ENCODE measurements around the gene TRERF1.

The TRERF1 gene

DNA sequence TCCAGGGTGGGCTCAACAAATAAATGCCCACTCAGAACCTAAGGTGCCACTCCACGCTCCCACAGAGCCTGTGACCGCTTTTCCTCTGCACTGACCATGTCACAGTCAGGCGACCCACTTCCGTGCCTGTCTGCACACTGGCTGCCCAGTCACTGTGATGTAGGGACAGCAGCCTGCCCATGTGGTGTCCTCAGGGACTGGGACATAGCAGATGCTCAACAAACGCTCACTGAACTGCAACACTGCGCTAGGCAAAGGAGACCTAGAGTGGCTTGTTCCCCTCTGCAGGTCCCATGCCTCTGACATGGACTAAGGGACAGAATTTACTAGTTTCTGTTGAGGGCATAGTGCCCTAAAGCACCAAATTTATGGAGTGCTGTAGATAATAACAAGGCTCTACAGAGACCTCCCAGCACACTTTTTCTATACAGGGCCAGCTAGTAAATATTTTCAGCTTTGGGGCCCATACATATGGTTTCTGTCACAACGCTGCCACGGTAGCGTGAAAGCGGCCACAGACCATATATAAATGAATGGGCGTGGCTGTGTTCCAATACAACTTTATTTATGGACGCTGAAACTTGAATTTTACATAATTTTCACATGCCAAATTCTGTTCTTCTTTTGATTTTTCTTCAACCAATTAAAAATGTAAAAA lies 176.2 kb downstream of the TRERF1 start:
- no peak for DNase-seq
- H3K27ac ChIP-seq, result no peak overlapping the region
- H3K4me1 ChIP-seq, result peaks cover 0 to 15% (median 9%) of the 10 kb centered on the region in 4 donors
- intact Hi-C loops (cut with DNase I; ENCODE audit: low total_unique reads), result no loop called here
- H3K4me3 ChIP-seq, result no peak overlapping the region
- no peaks in the 10 kb centered on the region for H3K27me3 ChIP-seq
- H3K9me3 ChIP-seq, result no peaks in the 10 kb centered on the region
- TF ChIP-seq, protein P1, sequence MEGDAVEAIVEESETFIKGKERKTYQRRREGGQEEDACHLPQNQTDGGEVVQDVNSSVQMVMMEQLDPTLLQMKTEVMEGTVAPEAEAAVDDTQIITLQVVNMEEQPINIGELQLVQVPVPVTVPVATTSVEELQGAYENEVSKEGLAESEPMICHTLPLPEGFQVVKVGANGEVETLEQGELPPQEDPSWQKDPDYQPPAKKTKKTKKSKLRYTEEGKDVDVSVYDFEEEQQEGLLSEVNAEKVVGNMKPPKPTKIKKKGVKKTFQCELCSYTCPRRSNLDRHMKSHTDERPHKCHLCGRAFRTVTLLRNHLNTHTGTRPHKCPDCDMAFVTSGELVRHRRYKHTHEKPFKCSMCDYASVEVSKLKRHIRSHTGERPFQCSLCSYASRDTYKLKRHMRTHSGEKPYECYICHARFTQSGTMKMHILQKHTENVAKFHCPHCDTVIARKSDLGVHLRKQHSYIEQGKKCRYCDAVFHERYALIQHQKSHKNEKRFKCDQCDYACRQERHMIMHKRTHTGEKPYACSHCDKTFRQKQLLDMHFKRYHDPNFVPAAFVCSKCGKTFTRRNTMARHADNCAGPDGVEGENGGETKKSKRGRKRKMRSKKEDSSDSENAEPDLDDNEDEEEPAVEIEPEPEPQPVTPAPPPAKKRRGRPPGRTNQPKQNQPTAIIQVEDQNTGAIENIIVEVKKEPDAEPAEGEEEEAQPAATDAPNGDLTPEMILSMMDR (IDR thresholded peaks at IDR 0.05), result no peak
- H3K36me3 ChIP-seq, result no peaks in the 10 kb centered on the region

DNA sequence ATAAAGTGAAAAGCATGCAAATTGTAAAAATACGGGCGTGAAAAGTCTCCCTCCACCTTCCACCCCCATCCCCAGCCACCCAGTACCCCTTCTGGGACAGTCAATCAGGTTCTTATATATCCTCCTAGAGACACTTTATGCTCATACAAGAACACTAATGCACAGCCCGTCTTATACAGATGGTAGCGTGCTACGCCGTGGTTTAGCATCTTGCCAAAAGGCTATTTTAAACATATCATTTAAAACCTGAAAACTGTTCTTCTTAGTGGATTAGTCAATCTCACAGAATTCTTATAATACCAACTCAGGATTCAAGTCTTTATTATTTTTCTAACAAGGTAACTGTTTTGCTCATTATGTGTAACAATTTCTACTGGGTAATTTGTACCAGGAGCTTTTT lies 176.8 kb downstream of the TRERF1 start:
- Histone ChIP-seq H3K36me3 (no peaks in the 10 kb centered on the region), H3K27me3 (no peaks in the 10 kb centered on the region), H3K9me3 (no peaks in the 10 kb centered on the region), H3K4me3 (no peak overlapping the region), H3K4me1 (peaks cover 0 to 9% (median 4%) of the 10 kb centered on the region in 4 donors), H3K27ac (no peak overlapping the region)
- TF ChIP-seq, protein P1 (IDR thresholded peaks at IDR 0.05), result no peak
- no peak for DNase-seq
- intact Hi-C loops (cut with DNase I; ENCODE audit: low total_unique reads), result no loop called here

DNA sequence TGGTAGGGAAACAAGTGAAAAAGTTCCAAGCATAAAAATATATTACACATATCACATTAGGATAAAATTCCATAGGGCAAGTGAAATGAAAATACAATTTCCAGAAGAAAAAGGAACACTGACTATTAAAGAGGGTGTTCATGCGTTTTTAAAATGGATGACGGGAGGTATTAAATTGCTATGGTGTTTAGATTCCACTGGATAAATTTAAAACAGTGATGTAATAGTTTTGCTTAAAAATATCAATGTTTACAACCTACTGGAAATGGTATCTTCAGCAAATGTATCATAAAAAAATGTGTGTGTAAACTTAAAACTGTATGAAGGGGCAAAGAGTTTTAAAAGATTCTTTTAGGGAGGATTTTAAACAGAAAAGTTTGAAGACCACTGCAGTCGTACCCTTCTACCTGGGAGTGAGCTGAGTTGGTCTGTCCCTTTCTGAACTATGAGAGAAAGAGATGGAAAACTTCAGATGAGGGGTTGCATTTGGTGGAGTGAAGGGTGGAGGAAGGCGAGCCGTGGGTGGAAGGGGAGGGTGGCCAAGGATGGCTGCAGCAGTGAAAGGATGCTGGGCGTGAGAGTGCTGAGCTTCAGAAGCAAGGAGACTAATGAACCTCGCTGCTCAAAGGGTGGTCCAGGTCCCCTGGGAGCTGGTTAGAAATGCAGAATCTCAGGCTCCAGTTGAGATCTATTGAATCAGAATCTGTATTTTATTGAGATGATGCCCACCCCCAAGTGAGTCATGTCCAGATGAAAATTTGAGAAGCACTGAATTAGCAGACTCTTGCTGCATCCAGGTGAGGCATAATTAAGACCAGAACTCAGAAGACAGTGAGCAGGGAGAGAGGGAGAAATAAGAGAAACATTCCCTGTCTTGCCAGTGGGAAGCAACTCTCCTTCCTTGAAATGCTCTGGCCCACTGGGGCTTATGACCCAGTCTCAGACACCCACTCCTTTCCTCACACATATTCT lies 179.6 kb downstream of the TRERF1 start:
- DNase-seq, result no peak
- intact Hi-C loops (cut with DNase I; ENCODE audit: low total_unique reads), result no loop called here
- TF ChIP-seq, protein P1 (IDR thresholded peaks at IDR 0.05), result no peak
- H3K4me1 ChIP-seq, result no peaks in the 10 kb centered on the region
- no peak overlapping the region for H3K27ac ChIP-seq
- H3K36me3 ChIP-seq, result peaks cover 0 to 16% (median 13%) of the 10 kb centered on the region in 3 donors
- no peak overlapping the region for H3K4me3 ChIP-seq
- H3K9me3 ChIP-seq, result no peaks in the 10 kb centered on the region
- H3K27me3 ChIP-seq, result no peaks in the 10 kb centered on the region

DNA sequence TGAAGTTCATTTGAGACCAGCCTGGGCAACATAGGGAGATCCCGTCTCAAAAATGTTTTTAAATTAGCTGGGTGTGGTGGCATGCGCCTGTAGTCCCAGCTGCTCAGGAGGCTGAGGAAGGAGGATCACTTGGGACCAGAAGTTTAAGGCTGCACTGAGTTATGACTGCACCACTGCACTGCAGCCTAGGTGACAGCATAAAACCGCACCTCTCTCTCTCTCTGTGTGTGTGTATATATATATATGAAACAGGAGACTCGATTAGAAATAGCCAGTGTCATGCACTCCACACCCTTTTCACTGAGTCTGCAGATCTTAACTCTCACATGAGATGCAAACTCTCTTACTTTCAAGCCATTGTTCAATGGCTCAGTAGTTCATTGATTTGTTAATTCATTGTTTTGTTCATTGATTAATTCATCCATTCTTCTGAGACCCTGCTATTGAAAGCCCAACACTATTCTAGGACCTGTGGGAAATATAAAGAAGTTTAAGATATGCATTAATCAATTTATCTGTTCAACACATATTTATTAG lies 181.7 kb downstream of the TRERF1 start:
- intact Hi-C loops (cut with DNase I; ENCODE audit: low total_unique reads), result no loop called here
- H3K36me3 ChIP-seq, result peaks cover 0 to 16% (median 13%) of the 10 kb centered on the region in 3 donors
- H3K9me3 ChIP-seq, result no peaks in the 10 kb centered on the region
- H3K4me3 ChIP-seq, result no peak overlapping the region
- H3K27ac ChIP-seq, result no peak overlapping the region
- H3K27me3 ChIP-seq, result no peaks in the 10 kb centered on the region
- TF ChIP-seq, protein P1 (IDR thresholded peaks at IDR 0.05), result no peak
- H3K4me1 ChIP-seq, result no peaks in the 10 kb centered on the region
- no peak for DNase-seq

DNA sequence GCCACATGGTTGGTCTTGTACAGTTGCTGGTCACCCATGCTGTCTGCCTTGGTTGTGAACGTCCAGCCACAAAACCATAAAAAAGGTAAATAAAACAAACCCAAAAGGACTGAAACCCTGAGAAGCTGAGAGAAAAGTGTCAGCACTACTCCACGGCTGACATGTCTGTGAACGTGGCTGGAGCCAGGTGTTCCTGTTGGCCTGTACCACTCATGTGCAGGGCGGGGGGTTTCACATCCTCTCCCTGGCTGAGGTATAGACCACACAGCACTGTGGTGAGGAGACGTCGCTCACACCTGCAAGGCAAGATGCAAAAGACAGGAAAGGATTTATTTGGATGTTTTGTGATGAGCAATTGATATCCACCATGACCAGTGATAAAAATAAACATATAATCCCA lies 182.2 kb downstream of the TRERF1 start:
- intact Hi-C loops (cut with DNase I; ENCODE audit: low total_unique reads), result no loop called here
- Histone ChIP-seq H3K27ac (no peak overlapping the region), H3K9me3 (no peaks in the 10 kb centered on the region), H3K4me1 (peaks cover 0 to under 1% (median 0%) of the 10 kb centered on the region in 4 donors), H3K36me3 (peaks cover 0 to 16% (median 13%) of the 10 kb centered on the region in 3 donors), H3K27me3 (no peaks in the 10 kb centered on the region), H3K4me3 (no peak overlapping the region)
- DNase-seq, result no peak
- TF ChIP-seq, protein P1 (IDR thresholded peaks at IDR 0.05), result no peak

Measured in tibial artery (tissue), 4 donors.